ENCODE results near the gene LCP2. TPM values are rescaled to one million over a fixed set of nuclear protein-coding genes. Genes with fewer than 3 reads are reported as not detected.

Gene LCP2
- polyA plus RNA-seq, 2 of the 4 experiments (the other 2 are of a cell fraction) = not detected

- Histone ChIP-seq H3K4me1 (0 out of 3 replicates have a peak, but pooled peaks cover 5% of the 10 kb centered on the region), H3K27ac (no peak overlapping the region), H3K4me2 (no peak overlapping the region), H3K4me3 (no peak overlapping the region), H3K9me3 (no peaks in the 10 kb centered on the region)
- CTCF ChIA-PET = interaction anchor here (1.0 to 1.4 kb wide), 2 partner anchors 11 to 67 kb away, joined by 3 to 6 read pairs; no protein-coding TSS in a partner anchor
- DNase-seq (ENCODE audit: low read depth in 1 of 2, low spot score in 1 of 2) (no peak), ATAC-seq (no peak), FAIRE-seq (no peak)
- no peak for TF ChIP-seq HES2 (IDR thresholded peaks at IDR 0.05)
- no peak for TF ChIP-seq HEYL (CRISPR knock-in tag; IDR thresholded peaks at IDR 0.05)
- TF ChIP-seq FOXS1 (CRISPR knock-in tag; IDR thresholded peaks at IDR 0.05) = no peak
- no peak for TF ChIP-seq TP53 (CRISPR knock-in tag; IDR thresholded peaks at IDR 0.05)
- no peak for TF ChIP-seq CBX2 (IDR thresholded peaks at IDR 0.05; ENCODE audit: borderline replicate concordance, low read depth)
- TF ChIP-seq PBX3 (IDR thresholded peaks at IDR 0.05) = no peak
- no peak for TF ChIP-seq RAD21 (conservative IDR thresholded peaks at IDR 0.05 in 1 of 2, IDR thresholded peaks at IDR 0.05 in 1 of 2)
- TF ChIP-seq EHF (CRISPR knock-in tag; IDR thresholded peaks at IDR 0.05) = no peak
- TF ChIP-seq ZFP36 (IDR thresholded peaks at IDR 0.05; ENCODE audit: borderline replicate concordance, partially characterized antibody) = no peak
- TF ChIP-seq SREBF2 (IDR thresholded peaks at IDR 0.05) = no peak
- no peak for TF ChIP-seq REST (IDR thresholded peaks at IDR 0.05)
- TF ChIP-seq RARB (CRISPR knock-in tag; IDR thresholded peaks at IDR 0.05) = no peak
- no peak for TF ChIP-seq ZC3H11A (IDR thresholded peaks at IDR 0.05)
- no peak for TF ChIP-seq NFE2L2 (conservative IDR thresholded peaks at IDR 0.05; ENCODE audit: low read length)
- 59% methylated on average over 5 of the region's 5 CpGs for WGBS (ENCODE audit: missing lambda C conversion rate)
- POLR2A ChIA-PET = no interaction called here
These were observed 37.0 kb upstream of the LCP2 start for GRCh38 chr5:170334626-170335025.

- H3K9me3 ChIP-seq = no peaks in the 10 kb centered on the region
- FAIRE-seq (no peak), DNase-seq (ENCODE audit: low read depth in 1 of 2, low spot score in 1 of 2) (no peak), ATAC-seq (no peak)
- 60% methylated on average over 11 of the region's 11 CpGs for WGBS (ENCODE audit: missing lambda C conversion rate)
- 0 out of 3 replicates have a peak, but pooled peaks cover 5% of the 10 kb centered on the region for H3K4me1 ChIP-seq
- TF ChIP-seq FOXS1 (CRISPR knock-in tag; IDR thresholded peaks at IDR 0.05) = no peak
- no peak for TF ChIP-seq BHLHE40 (IDR thresholded peaks at IDR 0.05; ENCODE audit: low read depth, low read length)
- no peak for TF ChIP-seq NPAS2 (CRISPR knock-in tag; IDR thresholded peaks at IDR 0.05; ENCODE audit: borderline replicate concordance)
- no peak for TF ChIP-seq MAX (IDR thresholded peaks at IDR 0.05)
- no peak for TF ChIP-seq CBX2 (IDR thresholded peaks at IDR 0.05; ENCODE audit: borderline replicate concordance, low read depth)
- TF ChIP-seq PHF8 (IDR thresholded peaks at IDR 0.05; ENCODE audit: borderline replicate concordance, low read depth) = no peak
- no peak for TF ChIP-seq CEBPB (IDR thresholded peaks at IDR 0.05)
- no peak for TF ChIP-seq JUNB (IDR thresholded peaks at IDR 0.05)
- no peak for TF ChIP-seq HDAC2 (IDR thresholded peaks at IDR 0.05)
- TF ChIP-seq CHD2 (IDR thresholded peaks at IDR 0.05; ENCODE audit: low read length, partially characterized antibody) = no peak
- no peak for TF ChIP-seq CTCF (IDR thresholded peaks at IDR 0.05)
- no peak overlapping the region for H3K4me3 ChIP-seq
- H3K4me2 ChIP-seq = no peak overlapping the region
- ChIA-PET POLR2A (no interaction called here), CTCF (interaction anchor here (1.4 kb wide), 1 partner anchor 10 kb away, joined by 6 read pairs; no protein-coding TSS in a partner anchor)
- H3K27ac ChIP-seq = no peak overlapping the region
These were observed 35.8 kb upstream of the LCP2 start for GRCh38 chr5:170333161-170333910.

Data from A549 (cell line).